Measurements from ENCODE around the gene FBXW7.

The FBXW7 gene

DNA sequence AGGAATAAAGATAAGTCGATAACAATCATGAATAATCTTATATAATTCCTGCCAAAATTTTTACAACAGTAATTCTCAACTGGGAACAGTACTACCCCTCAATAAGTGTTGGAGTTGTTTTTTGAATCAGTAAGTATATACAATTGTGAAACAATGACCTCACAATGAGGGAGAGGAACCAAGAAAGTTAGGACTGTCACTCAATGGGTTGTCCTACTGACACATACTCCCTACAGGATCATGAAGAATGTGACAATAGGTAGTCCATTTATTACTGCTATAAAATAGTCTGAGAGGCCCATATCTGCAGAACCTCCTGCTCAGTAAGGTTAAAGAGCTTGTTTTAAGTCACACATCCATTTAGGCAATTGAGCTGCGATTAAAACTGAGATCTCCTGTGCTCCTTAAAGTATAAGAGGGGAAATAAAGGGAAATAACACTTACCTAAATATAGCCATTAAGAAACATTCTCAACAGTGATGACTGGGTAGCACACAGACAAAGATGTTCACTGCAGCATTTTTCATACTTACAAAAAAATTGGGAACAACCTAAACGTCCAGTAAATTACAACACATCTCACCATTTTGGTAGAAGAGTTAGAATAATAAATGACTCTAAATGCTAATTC is 26.2 kb downstream of the FBXW7 start:
- DNase-seq = no peak

DNA sequence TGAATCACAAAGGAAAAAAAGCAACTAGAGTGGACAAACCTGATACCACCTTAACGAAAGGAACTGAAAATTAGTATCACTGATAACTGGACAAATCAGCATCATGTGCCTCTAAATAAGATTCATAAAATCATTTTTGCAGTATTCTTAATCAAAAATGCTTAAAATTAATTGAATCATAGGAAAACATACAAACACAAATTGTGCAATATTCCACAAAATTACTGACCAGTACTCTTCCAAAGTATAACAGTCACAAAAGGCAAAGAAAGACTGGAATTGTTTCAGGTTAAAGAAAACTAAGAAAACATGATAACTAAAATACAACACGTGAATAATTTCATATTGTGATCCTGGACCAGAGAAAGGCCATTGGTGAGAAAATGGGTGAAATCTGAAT is 27.1 kb downstream of the FBXW7 start:
- DNase-seq = no peak

DNA sequence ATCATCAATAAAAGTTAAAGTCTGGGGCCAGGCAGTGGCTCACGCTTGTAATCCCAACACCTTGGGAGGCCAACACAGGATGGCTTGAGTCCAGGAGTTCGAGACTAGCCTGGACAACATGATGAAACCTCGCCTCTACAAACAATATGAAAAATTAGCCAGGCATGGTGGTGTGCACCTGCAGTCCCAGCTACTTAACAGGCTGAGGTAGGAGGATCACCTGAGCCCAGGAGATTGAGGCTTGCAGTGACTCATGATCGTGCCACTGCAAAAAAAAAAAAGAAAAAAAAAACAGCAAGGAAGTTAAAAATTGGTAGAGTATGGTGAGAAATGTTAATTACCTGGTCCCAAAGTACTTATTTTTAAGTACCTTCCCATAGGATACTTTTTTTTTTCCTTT is 27.5 kb downstream of the FBXW7 start:
- no peak for DNase-seq

DNA sequence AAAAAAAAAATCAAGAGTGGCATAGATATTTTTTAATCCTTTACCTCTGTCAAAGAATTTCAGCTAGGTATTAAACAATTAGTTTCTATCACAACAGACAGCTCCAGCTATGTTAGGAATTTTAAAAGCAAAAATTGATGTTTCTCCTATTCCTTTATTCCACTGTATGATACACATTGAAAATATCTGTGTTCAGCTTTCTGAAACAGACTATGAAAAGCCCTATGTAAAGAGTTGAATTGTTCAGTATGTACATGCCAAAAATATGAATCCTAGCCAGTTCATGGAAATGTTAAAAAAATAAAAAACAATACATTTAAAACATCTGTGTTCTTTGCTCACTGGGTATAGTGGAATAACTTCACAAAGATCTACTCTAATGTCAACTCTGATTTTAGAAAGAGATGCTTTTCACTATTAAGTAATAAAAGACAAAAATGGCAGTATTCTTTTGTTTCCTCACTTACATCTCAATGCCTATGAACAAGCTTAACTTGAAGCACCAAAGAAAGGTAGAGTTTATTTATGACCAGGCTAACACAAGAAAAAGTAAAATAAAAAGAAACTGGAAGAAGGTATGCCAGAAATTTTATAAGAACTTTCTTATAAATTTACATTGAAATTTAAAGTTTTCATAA is 32.1 kb downstream of the FBXW7 start:
- no peak for DNase-seq

DNA sequence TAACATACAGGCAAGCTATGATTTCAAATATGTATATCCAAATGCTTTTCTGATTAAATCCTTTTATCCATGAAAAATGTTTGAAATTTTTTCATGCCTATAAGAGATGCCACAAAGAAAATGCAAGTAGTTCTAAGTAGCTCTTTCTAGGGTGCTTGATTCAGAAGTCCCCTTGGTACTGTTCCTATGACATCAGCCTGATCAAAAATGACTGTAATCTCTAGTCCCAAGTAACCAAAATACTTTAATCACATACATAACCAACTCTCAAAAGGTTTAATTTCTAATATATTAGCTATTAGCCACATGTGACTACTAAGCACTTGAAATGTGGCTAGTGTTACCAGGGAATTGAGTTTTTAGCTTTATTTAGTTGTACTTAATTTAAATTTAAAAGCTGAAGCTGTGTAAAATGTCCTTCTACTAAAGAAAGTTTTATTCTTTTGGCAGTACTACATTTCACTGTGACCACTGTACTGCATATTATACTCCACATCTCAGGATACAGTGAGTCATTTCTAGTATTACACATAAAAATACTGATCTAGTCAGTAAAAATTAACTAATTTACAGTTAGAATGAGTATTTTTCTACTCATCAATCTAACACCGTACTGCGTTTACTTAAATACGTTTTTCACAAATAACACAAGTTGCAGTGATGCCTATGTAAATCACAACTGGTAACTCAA is 33.9 kb downstream of the FBXW7 start:
- DNase-seq = no peak

DNA sequence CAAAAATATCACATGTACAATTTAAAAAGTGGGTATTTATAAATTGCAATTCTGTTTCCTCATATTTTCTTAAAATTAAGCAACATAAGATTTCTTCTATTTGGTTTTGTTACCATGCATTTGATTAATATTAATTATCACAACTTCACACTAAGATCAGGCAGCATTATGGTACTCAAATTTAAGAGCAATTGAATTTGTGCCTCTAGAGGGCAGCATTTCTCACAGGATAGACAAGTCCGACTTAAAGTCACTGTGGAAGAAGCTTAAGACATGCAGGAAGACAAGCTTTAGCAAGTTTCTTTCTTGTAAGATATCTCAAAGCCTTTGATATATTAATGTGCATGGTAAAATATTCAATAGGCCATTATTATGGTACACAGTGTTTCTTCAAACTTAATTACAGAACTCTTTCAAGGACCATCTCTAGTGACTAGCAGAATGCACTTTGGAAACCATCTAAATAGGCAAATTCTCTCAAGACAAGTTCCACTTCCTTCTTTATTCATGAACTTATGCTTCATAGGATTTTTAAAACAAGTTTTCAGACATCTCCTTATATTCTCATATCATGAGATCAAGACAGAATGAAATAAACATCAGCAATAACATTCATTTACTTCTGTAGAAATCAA is 35.0 kb downstream of the FBXW7 start:
- no peak for DNase-seq

DNA sequence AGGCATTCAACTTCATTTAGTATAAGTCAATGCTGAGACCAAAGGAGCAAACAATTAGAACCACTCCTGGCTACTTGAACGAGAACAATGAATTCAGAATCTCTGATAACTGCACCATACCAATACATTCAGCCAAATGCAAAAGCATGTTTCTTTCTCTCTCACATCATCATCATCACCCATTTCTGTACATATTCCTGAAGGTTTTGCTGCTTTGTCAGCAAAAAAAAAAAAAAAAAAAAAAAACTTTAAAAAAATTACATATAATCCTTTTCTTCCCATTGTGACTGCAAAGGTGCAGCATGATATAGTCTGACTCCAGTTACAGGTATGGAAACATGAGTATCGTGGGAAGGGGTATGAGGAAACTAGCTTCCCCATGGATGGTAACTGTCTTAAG is 35.6 kb downstream of the FBXW7 start:
- DNase-seq = no peak

DNA sequence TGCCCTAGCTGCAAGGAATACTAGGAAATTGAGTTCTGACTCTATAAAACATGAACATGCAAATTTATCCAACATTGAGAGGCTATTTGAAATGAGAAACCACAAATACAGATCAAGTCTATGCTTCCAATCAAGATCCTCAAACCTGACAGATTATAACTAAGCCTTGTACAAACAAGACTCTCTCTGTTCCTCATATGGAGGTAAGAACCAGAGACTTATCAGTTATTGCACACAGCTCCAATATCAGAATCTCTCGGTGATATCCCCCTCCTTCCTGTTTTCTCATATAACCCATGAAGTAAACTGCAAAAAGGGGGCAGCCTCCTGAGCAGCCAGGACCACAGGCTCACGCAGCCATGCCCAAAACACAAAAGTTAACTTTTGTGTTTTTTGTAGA is 36.5 kb downstream of the FBXW7 start:
- no peak for DNase-seq

DNA sequence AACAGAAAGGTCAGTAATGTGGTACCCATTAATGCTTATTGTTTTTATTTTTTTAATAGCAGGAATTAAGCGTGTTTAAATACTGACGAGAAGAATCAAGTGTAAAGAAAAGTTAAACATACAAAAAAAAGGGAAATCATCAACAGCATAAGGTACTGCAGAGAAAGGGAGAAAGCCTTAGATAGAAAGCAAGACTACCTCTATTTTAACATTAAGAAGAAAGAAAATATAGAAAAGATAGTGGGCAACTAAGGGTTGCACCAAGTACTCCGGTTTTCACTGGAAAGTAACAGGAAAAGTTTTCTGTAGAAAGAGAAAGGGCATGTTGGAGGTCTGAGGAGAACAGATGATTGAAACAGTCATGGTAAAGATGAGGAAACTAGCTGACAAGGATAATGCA is 41.9 kb downstream of the FBXW7 start:
- DNase-seq = no peak

DNA sequence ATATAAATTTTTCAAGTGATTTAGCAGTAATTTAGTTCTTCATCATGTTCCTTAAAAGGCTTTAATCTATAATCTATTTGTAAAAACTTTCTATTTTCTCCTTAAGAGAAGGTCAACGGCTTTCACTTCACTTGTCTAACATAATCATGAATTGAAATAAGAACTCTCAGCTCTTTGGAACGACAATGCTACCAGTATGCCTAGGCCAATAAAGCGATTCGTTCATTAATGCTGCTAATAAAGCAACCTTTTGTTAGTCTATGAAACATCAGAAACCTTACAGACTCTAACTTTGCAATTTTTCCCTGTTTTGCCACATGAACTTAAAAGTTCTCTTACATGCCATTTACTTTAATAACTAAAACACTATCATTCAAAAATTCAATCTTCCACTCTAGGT is 47.6 kb downstream of the FBXW7 start:
- DNase-seq = no peak

DNA sequence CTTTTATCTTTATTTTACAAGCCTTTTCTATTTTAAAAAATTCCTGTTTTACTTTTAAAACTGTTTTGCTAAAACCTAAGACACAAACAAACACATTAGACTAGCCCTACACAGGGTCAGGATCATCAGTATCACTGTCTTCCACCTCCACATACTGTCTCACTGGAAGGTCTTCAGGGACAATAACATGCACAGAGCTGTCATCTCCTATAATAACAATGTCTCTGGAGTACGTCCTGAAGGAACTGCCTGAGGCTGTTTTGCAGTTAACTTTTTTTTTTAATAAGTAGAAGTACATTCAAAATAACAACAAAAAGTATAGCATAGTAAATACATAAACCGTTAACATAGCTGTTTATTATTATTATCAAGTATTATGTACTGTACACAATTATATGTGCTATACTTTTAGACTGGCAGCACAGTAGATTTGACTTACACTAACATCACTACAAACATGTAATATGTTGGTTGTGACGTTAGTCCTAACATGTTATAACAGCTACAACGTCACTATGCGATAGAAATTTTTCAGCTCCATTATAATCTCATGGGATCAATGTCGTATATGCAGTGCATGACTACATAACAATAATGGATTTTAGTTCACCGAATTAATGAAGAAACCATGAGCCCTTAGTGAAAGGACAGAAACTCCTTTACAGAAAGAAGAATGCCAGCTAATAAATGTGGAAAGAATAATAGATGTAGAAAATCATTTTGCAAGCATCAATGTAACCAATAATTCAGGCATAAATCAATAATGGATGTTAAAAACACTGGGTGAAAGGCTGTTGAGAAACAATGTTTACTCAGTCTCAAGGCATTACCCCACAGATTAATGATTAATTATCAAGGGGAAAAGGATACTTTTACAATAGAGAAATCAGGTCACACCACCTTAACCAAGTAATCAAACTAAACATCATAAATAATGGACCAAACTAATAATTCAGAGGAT is 49.2 kb downstream of the FBXW7 start:
- DNase-seq = no peak

DNA sequence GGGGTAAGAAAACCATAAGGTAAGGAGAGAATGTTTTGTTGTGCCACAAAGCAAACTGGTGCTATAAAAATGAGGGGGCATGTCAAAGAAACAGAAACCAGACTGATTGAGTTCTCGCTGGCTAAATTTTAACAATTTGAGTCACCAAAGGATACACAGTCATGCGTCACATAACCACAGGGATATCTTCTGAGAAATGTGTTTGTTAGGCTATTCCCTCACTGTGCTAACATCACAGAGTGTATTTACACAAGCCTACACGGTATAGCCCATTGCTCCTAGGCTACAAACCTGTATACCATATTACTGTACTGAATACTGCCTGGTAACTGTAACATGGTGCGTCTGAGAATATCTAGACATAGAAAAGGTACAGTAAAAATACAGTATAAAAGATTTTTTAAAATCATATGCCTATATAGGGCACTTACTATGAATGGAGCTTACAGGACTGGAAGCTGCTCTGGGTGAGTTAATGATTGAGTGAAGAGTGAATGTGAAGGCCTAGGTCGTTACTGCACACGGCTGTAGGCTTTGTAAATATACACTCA is 50.1 kb downstream of the FBXW7 start:
- no peak for DNase-seq

DNA sequence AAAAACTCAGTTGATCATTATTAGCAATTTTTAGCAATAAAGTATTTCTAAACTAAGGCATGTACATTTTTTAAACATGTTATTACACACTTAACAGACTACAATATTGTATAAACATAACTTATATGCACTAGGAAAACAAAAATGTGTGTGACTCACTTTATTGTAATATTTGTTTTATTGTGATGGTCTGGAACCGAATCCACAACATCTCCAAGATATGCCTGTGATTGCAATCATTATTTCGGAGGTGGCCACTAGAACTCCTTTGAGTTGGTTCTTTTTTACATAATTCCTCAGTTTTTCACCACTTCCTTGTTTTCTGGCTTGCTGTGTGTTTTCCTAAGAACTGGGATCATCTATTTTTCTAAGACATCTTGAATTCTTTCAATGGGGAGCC is 53.7 kb downstream of the FBXW7 start:
- no peak for DNase-seq

DNA sequence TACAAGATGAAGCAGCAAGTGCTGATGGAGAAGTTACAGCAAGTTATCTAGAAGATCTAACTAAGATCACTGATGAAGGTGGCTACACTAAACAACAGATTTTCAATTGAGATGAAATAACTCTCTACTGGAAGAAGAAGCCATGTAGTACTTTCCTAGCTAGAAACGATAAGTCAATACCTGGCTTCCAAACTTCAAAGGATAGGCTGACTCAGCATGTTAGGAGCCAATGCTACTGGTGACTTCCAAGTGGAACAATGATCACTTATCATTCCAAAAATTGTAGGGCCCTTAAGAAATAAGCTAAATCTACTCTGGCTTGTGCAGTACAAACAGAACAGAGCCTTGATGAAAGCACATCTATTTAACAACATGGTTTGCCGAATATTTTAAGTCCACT is 55.0 kb downstream of the FBXW7 start:
- DNase-seq = no peak

DNA sequence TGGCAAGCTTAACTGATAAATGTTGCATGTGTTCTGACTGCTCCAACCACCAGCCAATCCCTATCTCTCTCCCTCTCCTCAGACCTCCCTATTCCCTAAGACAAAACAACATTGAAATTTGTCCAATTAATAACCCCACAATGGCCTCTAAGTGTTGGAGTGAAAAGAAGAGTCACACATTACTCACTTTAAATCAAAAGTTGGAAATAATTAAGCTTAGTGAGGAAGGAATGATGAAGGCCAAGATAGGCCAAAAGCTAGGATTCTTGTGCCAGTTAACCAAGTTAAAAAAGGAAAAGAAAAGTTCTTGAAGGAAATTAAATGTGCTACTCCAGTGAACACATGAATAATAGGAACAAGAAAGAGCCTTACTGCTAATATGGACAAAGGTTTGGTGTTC is 55.6 kb downstream of the FBXW7 start:
- DNase-seq = no peak

DNA sequence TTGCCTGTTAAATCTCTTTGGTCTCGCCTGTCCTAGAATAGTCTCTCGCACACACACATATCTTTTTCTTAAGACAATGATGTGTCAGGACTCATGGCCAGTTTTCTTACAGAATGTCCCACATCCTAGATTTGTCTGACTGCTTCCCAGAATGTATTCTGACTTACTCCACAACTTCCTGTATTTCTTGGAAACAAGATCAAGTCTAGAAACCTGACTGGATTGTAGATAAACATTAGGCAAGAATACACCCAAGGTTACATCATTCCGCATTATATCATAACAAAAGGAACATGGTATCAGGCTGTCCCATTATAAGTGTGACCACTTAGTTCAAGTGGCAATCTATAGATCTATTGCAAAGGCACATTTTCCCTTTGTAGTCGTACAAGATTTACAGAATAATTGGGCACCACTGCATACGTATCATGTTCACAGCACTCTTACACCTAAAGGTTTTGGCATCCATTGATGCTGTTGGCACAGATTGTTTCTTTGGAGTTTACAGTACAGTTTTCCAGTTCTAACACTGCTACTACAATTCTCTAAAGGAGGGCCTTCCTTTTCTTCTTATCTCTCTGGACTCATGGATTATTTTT is 56.4 kb downstream of the FBXW7 start:
- DNase-seq = no peak

DNA sequence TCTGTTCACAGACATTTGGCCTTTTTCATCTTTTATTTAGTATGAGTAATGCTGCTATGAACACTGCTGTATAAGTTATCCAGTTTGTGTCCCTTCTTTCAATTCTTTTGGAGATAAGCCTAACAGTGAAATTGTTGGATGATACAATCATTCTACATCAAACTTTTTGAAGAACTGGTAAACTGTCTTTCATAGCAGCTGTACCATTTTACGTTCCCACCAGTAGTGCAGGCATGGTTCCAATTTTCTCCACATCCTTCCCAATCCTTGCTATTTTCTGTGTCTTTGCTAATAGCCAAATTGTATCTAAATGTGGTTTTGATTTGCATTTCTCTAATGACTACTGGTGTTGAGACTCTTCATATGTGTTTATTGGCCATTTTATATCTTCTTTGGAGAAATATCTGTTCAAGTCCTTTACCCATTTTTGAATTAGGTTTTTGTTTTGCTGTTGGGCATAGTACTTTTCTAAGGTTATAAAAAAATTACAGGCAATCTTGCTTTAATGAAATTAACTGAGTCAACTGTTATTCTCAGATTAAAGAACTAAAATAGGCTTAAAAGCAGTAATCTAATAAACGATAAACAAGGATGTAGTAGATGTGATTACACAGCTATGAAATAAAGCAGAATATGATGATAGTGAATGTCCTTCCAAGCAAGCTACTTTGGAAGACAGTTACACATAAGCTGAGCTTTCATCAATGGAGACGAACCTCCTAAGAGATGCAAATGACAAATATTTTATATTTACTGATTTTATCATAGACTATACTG is 57.2 kb downstream of the FBXW7 start:
- DNase-seq = no peak

DNA sequence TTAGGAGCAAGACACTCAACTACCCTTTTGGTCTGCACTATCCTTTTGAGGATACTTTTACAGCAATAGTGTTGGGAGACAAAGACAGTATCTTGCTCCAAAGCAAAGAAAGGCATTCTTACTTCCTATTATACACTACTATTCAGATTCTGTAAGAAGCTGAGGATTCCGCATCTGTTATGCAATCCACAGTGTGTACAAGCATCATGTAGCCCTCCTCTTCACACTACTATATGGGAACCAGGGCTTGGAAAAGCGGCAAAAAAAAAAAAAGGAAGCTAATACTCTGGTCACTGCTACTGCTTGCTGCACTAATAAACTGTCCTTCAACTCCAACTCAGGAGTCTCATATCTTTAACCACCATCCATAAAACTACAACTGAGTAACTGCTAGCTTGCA is 59.1 kb downstream of the FBXW7 start:
- DNase-seq = no peak

DNA sequence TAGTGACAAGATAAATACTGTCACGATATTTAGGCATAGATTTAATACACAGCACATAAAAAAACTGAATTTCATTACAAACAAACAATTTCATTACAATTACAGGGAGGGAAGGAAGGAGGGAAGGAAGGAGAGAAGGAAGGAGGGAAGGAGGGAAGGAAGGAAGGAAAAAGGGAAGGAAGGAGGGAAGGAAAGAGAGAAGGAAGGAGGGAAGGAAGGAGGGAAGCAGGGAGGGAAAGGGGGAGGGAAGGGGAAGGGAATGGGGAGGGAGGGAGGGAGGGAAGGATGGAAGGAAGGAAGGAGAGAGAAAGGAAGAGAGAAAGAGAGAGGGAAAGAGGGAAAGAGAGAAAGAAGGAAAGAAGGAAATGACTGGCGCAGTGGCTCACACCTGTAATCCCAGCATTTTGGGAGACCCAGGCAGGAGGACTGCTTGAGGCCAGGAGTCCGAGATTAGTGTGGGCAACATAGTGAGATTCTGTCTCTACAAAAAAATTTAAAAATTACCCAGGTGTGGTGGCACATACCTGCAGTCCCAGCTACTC is 64.6 kb downstream of the FBXW7 start:
- no peak for DNase-seq

DNA sequence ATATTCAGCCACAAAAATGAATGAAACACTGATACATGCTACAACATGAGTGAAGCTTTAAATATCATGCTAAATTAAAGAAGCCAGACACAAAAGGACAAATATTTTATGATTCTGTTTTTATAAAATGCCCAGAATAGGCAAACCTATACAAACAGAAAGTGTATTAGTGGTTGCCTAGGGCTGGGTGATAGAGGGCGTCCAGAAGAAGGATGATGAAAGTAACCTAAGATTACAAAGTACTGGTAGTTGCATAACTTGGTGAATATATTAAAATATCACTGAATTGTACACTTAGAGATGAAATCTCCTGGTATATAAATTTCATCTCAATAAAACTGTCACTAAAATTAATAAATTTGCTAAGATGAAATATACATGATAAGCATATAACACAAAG is 67.5 kb downstream of the FBXW7 start:
- DNase-seq = no peak

DNA sequence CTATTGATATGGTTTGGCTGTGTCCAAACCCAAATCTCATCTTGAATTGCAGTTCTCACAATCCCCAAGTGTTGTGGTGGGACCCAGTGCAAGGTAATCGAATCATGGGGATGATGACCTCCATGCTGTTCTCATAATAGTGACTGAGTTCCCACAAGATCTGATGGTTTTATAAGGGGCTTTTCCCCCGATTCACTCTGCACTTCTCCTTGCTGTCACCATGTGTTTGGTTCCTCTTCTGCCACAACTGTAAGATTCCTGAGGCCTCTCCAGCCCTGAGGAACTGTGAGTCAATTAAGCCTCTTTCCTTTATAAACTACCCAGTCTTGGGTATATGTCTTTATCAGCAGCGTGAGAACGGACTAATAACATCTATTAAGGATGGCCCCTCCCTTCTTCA is 68.8 kb downstream of the FBXW7 start:
- no peak for DNase-seq
